Stimulated activated CD4-positive, alpha-beta T cell treated with anti-CD3 and anti-CD28 coated beads, Interleukin-4, amount 100 ng/mL, for 48 hours (primary cell): ENCODE measurements around the gene AGER.
"Not testable (repeated sequence)": the region's sequence is repeated elsewhere in the genome, so short reads cannot be mapped to it uniquely, and the experiment has no call there.

Experiments
- DNase-seq, 2 donors: peaks; one replicate each; pipeline ENCODE4 v3.0.0-alpha.2; 2020; ENCODE audit warnings: low read depth in 2 of 2

Gene AGER

GRCh38 chr6:32186151-32186840 lies 2.2 kb upstream of the AGER start:
- not testable (repeated sequence) for DNase-seq

GRCh38 chr6:32185681-32186131 lies 1.7 kb upstream of the AGER start:
- peak; percentile 40 to 58 for DNase-seq

GRCh38 chr6:32183483-32184083 lies 470 bp downstream of the AGER start:
- DNase-seq = no peak

GRCh38 chr6:32183030-32183429 lies 1.0 kb downstream of the AGER start:
- DNase-seq = no peak

GRCh38 chr6:32182555-32182981 lies 1.5 kb downstream of the AGER start:
- no peak for DNase-seq

- DNase-seq = no peak
Observed at GRCh38 chr6:32181915-32182529, 2.0 kb downstream of the AGER start.

- DNase-seq = no peak
Observed at GRCh38 chr6:32181148-32181702, 2.8 kb downstream of the AGER start.

- DNase-seq = no peak
Observed at GRCh38 chr6:32179766-32180405, 4.2 kb downstream of the AGER start.

- no peak for DNase-seq
Observed at GRCh38 chr6:32178547-32179440, 5.3 kb downstream of the AGER start.

- DNase-seq = peak; percentile 81 to 90
Observed at GRCh38 chr6:32177788-32178546, 6.1 kb downstream of the AGER start, which contains the start of gene RNF5. TSS of gene RNF5 (plus strand) at chr6:32178405. CDS start at chr6:32178512, 107 bp downstream.

GRCh38 chr6:32177183-32177787 lies 6.8 kb downstream of the AGER start:
- DNase-seq = peak in 1 of 2 donors; percentile 28

GRCh38 chr6:32176476-32177182 lies 7.4 kb downstream of the AGER start:
- DNase-seq = no peak

GRCh38 chr6:32175711-32176475 lies 8.2 kb downstream of the AGER start, which contains the start of gene AGPAT1:
TSS of gene AGPAT1 (minus strand) at chr6:32176084. CDS start at chr6:32171496, 4,588 bp downstream.
- peak; percentile 96 for DNase-seq

GRCh38 chr6:32175322-32175710 lies 8.7 kb downstream of the AGER start:
- no peak for DNase-seq

GRCh38 chr6:32174416-32174815 lies 9.6 kb downstream of the AGER start:
- no peak for DNase-seq

- DNase-seq = no peak
Observed at GRCh38 chr6:32173051-32173727, 10.9 kb downstream of the AGER start.

- no peak for DNase-seq
Observed at GRCh38 chr6:32171234-32171633, 12.8 kb downstream of the AGER start.

- DNase-seq = no peak
Observed at GRCh38 chr6:32170294-32170693, 13.8 kb downstream of the AGER start.
